Activated T-helper 1 cell treated with anti-CD3 and anti-CD28 coated beads, Interleukin-2, amount 50 U/mL, for 16 hours (primary cell): ENCODE data around the gene FAM114A2.
"Not testable (repeated sequence)": the region's sequence is repeated elsewhere in the genome, so short reads cannot be mapped to it uniquely, and the experiment has no call there.

Experiments
- DNase-seq, 2 donors: peaks; one replicate each; pipeline ENCODE4 v3.0.0-alpha.2; 2020; ENCODE audit warnings: low read depth in 1 of 2, low spot score in 1 of 2

The FAM114A2 gene

GRCh38 chr5:154049636-154050035 is 10.9 kb upstream of the FAM114A2 start:
- DNase-seq: no peak

- no peak for DNase-seq
These were observed 8.6 kb upstream of the FAM114A2 start for GRCh38 chr5:154047324-154047723.

GRCh38 chr5:154046486-154046885 is 7.8 kb upstream of the FAM114A2 start:
- no peak for DNase-seq

- no peak for DNase-seq
These were observed 5.9 kb upstream of the FAM114A2 start for GRCh38 chr5:154044581-154044980.

GRCh38 chr5:154044099-154044498 is 5.4 kb upstream of the FAM114A2 start:
- no peak for DNase-seq

GRCh38 chr5:154042766-154043165 is 4.1 kb upstream of the FAM114A2 start:
- DNase-seq: no peak

GRCh38 chr5:154039458-154039829 is 734 bp upstream of the FAM114A2 start:
- no peak for DNase-seq

GRCh38 chr5:154038261-154038706 is 426 bp downstream of the FAM114A2 start:
- peak in 1 of 2 donors; percentile 5 for DNase-seq

- DNase-seq: no peak
These were observed 3.8 kb downstream of the FAM114A2 start for GRCh38 chr5:154034944-154035343.

GRCh38 chr5:154031937-154032489 is 6.7 kb downstream of the FAM114A2 start:
- no peak for DNase-seq

GRCh38 chr5:154025951-154026350 is 12.8 kb downstream of the FAM114A2 start:
- DNase-seq: no peak

GRCh38 chr5:154018919-154019318 is 19.8 kb downstream of the FAM114A2 start:
- not testable (repeated sequence) for DNase-seq

GRCh38 chr5:154015071-154015693 is 23.5 kb downstream of the FAM114A2 start:
- DNase-seq: no peak

GRCh38 chr5:154010660-154011059 is 28.1 kb downstream of the FAM114A2 start:
- no peak for DNase-seq

GRCh38 chr5:154005648-154006047 is 33.1 kb downstream of the FAM114A2 start:
- no peak for DNase-seq

- no peak for DNase-seq
These were observed 36.1 kb downstream of the FAM114A2 start for GRCh38 chr5:154002511-154003020.

- no peak for DNase-seq
These were observed 36.6 kb downstream of the FAM114A2 start for GRCh38 chr5:154002093-154002492.

GRCh38 chr5:154000703-154001102 is 38.0 kb downstream of the FAM114A2 start:
- no peak for DNase-seq

- DNase-seq: no peak
These were observed 38.7 kb downstream of the FAM114A2 start for GRCh38 chr5:153999995-154000394.

GRCh38 chr5:153998768-153999167 is 39.9 kb downstream of the FAM114A2 start:
- DNase-seq: no peak

- no peak for DNase-seq
These were observed 40.7 kb downstream of the FAM114A2 start for GRCh38 chr5:153998010-153998409.

- DNase-seq: no peak
These were observed 47.5 kb downstream of the FAM114A2 start for GRCh38 chr5:153991168-153991567.

GRCh38 chr5:153988510-153988909 is 50.2 kb downstream of the FAM114A2 start:
- DNase-seq: no peak
